HUES64 (cell line): ENCODE data around the gene SHISA5.
A peak's percentile ranks its signal among the peaks of the same experiment; 100 is the strongest.

Experiments
- H3K27ac ChIP-seq: 2 replicates; pipeline ENCODE4 v1.7.0; 2013; ENCODE audit warnings: low read depth, low read length, inconsistent platforms
- H3K27me3 ChIP-seq: 2 replicates; pipeline ENCODE4 v1.6.1; 2013; ENCODE audit warnings: mild to moderate bottlenecking, low read length; ENCODE audit not compliant: insufficient read depth
- H3K36me3 ChIP-seq: 2 replicates; pipeline ENCODE4 v1.6.1; 2013; ENCODE audit warnings: mild to moderate bottlenecking, low read length; ENCODE audit not compliant: insufficient read depth
- H3K4me1 ChIP-seq: 2 replicates; pipeline ENCODE4 v1.6.1; 2013; ENCODE audit warnings: mild to moderate bottlenecking, low read length, moderate library complexity; ENCODE audit not compliant: insufficient read depth
- H3K4me3 ChIP-seq: 2 replicates; pipeline ENCODE4 v1.5.1; 2013; ENCODE audit warnings: mild to moderate bottlenecking, low read length, moderate library complexity
- H3K9ac ChIP-seq: 2 replicates; pipeline ENCODE4 v1.6.1; 2013; ENCODE audit warnings: mild to moderate bottlenecking, low read depth, low read length
- H3K9me3 ChIP-seq: 2 replicates; pipeline ENCODE4 v1.6.1; 2013; ENCODE audit warnings: low read depth, low read length; ENCODE audit not compliant: insufficient read depth
- WGBS: fragments of 150-250, 120-280 bp; methylation state at CpG from one replicate; pipeline ENCODE4 v1.1.7; 2013; ENCODE audit warnings: missing lambda C conversion rate; 5-methylcytosine and 5-hydroxymethylcytosine counted together

SHISA5 gene

DNA sequence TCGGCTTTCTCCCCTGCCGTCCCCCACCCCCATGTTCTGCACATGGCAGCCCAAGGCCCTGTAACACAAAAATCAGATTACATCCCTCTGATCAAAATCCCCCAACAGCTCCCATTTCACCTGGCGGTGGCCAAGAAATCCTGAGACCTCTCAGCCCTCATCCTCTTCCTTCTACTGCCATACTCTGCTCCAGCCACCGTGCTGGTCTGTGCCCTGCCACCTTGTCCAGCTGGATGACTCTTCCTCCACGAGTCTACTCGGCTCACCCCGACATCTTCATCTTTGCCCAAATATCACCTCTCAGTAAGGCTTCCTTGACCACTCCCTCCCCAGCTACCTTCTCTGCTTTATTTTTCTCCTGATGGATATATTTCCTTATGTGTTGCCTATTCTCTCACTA, 67.1 kb downstream of the SHISA5 start:
- Histone ChIP-seq H3K9ac (no peak overlapping the region), H3K9me3 (no peaks in the 10 kb centered on the region), H3K4me1 (0 out of 2 replicates have a peak, but pooled peaks cover 2% of the 10 kb centered on the region), H3K36me3 (peaks cover 35% of the 10 kb centered on the region), H3K4me3 (no peak overlapping the region), H3K27ac (no peak overlapping the region), H3K27me3 (no peaks in the 10 kb centered on the region)
- WGBS = 94% methylated on average over 7 of the region's 7 CpGs

DNA sequence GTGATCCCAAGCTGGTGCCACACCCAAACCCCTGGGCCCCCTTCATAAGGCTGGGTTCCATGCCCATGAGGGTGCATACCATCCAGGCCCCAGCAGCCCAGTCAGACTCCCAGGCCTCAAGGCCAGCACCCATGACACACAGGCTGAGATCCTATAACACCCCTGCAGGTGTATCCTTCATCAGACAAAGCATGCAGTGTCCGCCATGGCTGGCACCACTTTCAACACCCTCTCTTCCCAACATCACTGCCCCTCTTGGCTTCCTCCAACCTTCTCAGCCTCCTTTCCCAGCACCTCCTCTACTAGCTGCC, 67.5 kb downstream of the SHISA5 start:
- 0 out of 2 replicates have a peak, but pooled peaks cover 2% of the 10 kb centered on the region for H3K4me1 ChIP-seq
- no peaks in the 10 kb centered on the region for H3K9me3 ChIP-seq
- H3K4me3 ChIP-seq = no peak overlapping the region
- no peaks in the 10 kb centered on the region for H3K27me3 ChIP-seq
- 34% methylated on average over 1 of the region's 1 CpG for WGBS
- H3K36me3 ChIP-seq = peaks cover 33% of the 10 kb centered on the region
- H3K9ac ChIP-seq = no peak overlapping the region
- H3K27ac ChIP-seq = no peak overlapping the region

DNA sequence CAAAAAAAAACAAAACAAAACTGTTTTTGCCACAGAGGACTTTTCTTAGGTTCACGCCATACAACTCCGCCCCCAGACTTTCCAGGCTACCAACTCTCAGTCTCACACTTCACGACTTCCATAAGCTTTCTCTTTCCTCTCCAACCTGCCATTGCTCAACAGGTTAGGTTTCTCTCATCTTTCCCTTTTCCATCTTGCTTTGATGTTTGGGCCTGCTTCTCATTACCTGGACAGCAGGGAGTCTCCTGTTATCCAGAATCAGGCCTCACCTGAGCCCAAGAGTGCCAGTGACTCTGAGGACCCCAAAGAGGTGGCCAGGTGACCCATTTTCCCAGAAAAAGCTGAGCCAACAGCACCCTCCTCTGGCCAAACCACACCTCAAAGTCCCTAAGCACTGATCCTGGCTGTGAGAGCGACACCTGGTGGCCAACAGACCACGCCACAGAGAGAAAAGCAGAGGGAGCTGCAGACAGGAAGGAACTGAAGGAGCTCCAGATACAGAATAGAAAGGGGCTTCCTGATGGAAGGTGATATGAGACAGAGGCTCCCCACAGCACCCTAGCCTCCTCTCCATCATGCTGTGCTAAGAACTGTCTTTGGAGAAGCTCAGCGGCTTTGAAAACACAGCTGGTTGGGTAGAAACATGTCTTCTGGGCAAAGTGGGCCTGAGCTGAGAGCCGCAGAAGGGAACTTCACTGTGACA, 68.0 kb downstream of the SHISA5 start:
- Histone ChIP-seq H3K36me3 (peaks cover 31% of the 10 kb centered on the region), H3K4me1 (0 out of 2 replicates have a peak, but pooled peaks cover 2% of the 10 kb centered on the region), H3K27me3 (no peaks in the 10 kb centered on the region), H3K9me3 (no peaks in the 10 kb centered on the region), H3K9ac (no peak overlapping the region), H3K4me3 (no peak overlapping the region), H3K27ac (no peak overlapping the region)
- 52% methylated on average over 7 of the region's 7 CpGs for WGBS

- no peaks in the 10 kb centered on the region for H3K27me3 ChIP-seq
- H3K9ac ChIP-seq = no peak overlapping the region
- peaks cover 31% of the 10 kb centered on the region for H3K36me3 ChIP-seq
- WGBS = 91% methylated on average over 4 of the region's 4 CpGs
- no peak overlapping the region for H3K4me3 ChIP-seq
- no peak overlapping the region for H3K27ac ChIP-seq
- H3K9me3 ChIP-seq = no peaks in the 10 kb centered on the region
- H3K4me1 ChIP-seq = peaks cover 9% of the 10 kb centered on the region; the same call in 1 of the 2 replicates
Observed at GRCh38 chr3:48435223-48435595, 68.8 kb downstream of the SHISA5 start.

GRCh38 chr3:48434591-48435222, 69.3 kb downstream of the SHISA5 start:
- Histone ChIP-seq H3K27ac (no peak overlapping the region), H3K4me3 (no peak overlapping the region), H3K4me1 (peaks cover 10% of the 10 kb centered on the region; the same call in 1 of the 2 replicates), H3K9me3 (no peaks in the 10 kb centered on the region), H3K27me3 (no peaks in the 10 kb centered on the region), H3K36me3 (peaks cover 31% of the 10 kb centered on the region), H3K9ac (no peak overlapping the region)
- WGBS = 92% methylated on average over 15 of the region's 15 CpGs

- peaks cover 10% of the 10 kb centered on the region; the same call in 1 of the 2 replicates for H3K4me1 ChIP-seq
- H3K27ac ChIP-seq = no peak overlapping the region
- no peak overlapping the region for H3K9ac ChIP-seq
- no peaks in the 10 kb centered on the region for H3K27me3 ChIP-seq
- H3K9me3 ChIP-seq = no peaks in the 10 kb centered on the region
- WGBS = 93% methylated on average over 12 of the region's 12 CpGs
- peaks cover 31% of the 10 kb centered on the region for H3K36me3 ChIP-seq
- no peak overlapping the region for H3K4me3 ChIP-seq
Observed at GRCh38 chr3:48433472-48434118, 70.4 kb downstream of the SHISA5 start.

DNA sequence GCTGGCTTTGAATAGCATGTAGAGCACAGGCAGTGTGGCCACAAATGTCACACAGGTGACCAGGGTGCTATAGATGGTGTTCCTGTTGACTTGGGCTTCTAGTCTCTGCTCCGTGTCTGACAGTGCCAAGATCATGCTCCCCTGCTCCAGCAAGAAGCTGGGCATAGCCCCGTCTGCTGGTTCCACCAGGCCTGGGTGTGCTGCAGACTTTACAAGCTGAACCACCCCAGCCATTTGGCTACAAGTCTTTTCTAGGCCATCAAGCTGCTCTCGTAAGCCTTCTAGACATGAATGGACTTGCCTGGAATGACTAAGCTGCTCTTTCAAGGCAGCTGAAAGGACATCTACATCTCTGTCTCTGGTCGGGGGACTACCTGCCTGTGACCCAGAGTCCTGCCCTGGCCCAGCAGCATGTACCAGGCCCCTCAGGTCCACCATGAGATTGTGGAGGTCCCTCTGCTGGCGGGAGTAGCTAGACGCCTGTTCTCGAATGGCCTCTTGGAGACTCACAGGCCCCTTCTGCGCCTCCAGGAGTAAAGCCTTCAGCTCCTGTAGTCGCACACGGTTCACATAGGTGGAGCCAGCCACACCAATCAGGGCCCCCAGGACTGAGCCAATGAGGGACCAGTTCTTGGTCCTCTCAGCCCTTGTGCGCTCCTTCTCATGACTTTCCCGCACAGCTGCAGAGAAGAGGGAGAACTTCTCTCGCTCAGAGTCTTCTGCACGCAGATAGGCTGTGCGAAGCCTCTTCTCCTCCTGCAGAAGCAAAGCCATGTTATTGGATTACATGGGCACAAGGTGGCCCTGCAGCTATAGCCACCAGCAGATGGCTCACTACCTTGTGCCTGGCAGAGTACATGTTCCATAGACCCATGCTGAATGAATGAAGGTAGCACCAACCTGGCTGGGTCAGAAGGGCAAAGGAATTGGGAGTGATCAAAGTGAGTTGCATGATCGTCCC, 71.3 kb downstream of the SHISA5 start:
- Histone ChIP-seq H3K36me3 (peaks cover 31% of the 10 kb centered on the region), H3K27me3 (no peaks in the 10 kb centered on the region), H3K4me1 (peaks cover 15% of the 10 kb centered on the region), H3K4me3 (no peak overlapping the region), H3K27ac (peak overlapping the region; percentile 20; the same call in 1 of the 2 replicates), H3K9ac (no peak overlapping the region), H3K9me3 (no peaks in the 10 kb centered on the region)
- 77% methylated on average over 16 of the region's 16 CpGs for WGBS

DNA sequence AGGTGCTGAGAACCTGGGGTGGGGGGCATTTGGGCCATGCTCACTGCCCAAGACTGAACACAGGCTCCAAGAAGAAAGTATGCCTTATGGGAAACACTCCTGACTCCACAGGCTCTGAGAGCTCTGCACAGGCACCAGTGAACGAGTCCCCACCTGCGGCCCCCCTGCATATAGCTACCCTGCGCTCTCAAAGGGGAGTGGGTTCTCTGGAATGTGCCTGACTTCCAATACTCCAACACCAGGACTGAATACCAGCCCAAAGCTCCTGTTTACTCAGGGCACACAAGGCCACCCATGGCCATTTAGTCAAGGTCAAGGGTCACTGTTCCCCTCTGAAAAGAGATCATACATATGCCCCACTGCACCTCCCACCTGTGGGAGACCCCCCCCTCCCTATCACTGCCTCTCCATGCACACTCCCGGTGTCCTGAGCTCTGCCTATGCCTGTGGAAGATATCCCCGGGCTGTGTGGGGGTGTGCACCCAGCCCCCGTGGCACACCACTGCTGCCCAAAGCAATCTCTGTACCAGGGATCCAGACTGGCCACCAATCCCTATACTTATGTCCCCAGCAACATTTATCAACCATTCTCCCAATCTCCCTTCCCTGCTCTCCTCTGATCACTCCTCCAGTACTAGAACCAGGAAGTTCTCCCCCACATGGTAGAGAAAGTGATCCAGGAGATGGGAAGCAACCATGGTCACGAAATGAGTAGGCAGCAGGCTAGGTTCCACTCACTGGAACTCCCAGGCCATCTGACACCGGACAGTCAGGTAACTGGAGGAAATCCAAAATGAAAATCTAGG, 72.5 kb downstream of the SHISA5 start:
- peaks cover 25% of the 10 kb centered on the region for H3K4me1 ChIP-seq
- H3K27ac ChIP-seq = no peak overlapping the region

DNA sequence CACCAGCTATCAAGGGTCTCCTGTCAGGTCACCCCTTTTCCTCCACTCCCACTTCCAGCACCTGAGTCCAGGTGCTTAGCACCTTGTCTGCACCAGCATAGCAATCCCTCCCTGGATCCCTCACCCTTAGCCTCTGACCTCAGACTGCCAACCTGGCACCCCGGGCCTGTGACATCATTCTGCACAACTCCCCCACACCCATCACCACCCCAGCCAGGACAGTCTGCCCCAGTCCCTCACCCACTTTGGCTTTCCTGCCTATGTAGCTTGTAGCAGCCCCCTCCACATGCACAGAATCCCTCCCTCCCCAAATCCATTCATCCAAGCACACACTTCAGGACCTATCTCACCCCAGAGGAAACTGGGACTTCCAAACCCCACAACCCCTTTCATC, 73.3 kb downstream of the SHISA5 start:
- Histone ChIP-seq H3K36me3 (peaks cover 31% of the 10 kb centered on the region), H3K9me3 (no peaks in the 10 kb centered on the region), H3K4me1 (peaks cover 23% of the 10 kb centered on the region), H3K9ac (peak overlapping the region; percentile 96), H3K27ac (peak overlapping the region; percentile 93), H3K27me3 (no peaks in the 10 kb centered on the region), H3K4me3 (peak overlapping the region; percentile 85)
- WGBS = 87% methylated on average over 1 of the region's 1 CpG

More for the DNA sequence above, 72.5 kb downstream of the SHISA5 start:
- Histone ChIP-seq H3K36me3 (peaks cover 31% of the 10 kb centered on the region), H3K9ac (no peak overlapping the region), H3K4me3 (no peak overlapping the region), H3K27me3 (no peaks in the 10 kb centered on the region), H3K9me3 (no peaks in the 10 kb centered on the region)
- 95% methylated on average over 8 of the region's 8 CpGs for WGBS

DNA sequence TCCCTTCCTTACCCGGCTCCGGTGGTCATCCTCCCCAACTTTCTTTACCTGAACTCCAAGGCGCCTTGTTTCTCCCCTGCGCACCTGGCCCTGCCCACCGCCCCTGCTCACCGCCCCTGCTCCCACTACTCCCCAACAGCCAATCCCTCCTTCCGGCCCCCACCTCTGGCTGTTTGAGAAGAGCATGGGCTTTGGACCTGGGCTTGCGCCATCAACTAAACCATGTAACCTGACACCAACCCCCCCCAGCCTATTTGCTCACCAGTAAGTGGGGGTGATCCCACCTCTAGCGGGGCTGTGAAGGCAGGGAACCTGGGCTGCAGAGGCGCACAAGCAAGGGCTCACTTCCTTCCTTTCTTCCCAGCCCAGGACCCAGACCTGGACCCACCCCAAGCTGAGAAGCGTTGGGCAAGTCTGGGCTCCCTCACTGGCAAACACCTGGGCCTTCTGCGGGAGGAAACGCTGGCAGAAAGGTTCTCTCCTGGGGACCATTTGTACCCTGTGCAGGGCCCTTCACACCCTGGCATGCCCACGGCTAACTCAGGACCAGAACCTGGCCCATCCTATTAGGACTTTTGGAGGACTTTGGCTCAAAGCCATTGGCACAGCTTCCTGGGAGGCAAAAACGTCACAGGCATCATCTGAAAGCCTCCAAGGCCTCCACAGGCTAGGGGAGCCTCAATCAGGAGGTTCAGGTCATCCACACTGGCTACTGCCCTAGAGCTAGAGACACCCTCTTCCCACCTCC, 73.8 kb downstream of the SHISA5 start, which contains the start of gene PLXNB1:
Gene PLXNB1, minus strand, starts transcription at position 127 of the 748 bp plus-strand sequence. CDS start 5,475 bp downstream, outside the sequence.
- Histone ChIP-seq H3K9ac (peak within 1 kb of the TSS; percentile 96), H3K36me3 (peaks cover 31% of the 10 kb centered on the region), H3K4me3 (peak within 1 kb of the TSS; percentile 85), H3K27ac (peak within 1 kb of the TSS; percentile 93), H3K9me3 (no peaks in the 10 kb centered on the region), H3K4me1 (peaks cover 23% of the 10 kb centered on the region), H3K27me3 (no peaks in the 10 kb centered on the region)
- 9% methylated on average over 15 of the region's 15 CpGs for WGBS
